ENCODE measurements around the gene USP36.
"Not testable (repeated sequence)": the region's sequence is repeated elsewhere in the genome, so short reads cannot be mapped to it uniquely, and the experiment has no call there.

Gene USP36

GRCh38 chr17:78882540-78883088 is 42.0 kb upstream of the USP36 start:
- Histone ChIP-seq H3K4me3 (ENCODE audit: low read depth in 1 of 2, low read length in 2 of 2) (peak overlapping the region in 1 of 2 donors; percentile 52), H3K9me3 (ENCODE audit: control insufficient read depth in 1 of 2, low read length in 2 of 2) (no peaks in the 10 kb centered on the region), H3K27ac (ENCODE audit: low read length) (peak overlapping the region; percentile 80), H3K27me3 (ENCODE audit: low read depth, low read length) (no peaks in the 10 kb centered on the region), H3K4me1 (ENCODE audit: control insufficient read depth in 1 of 2, insufficient read depth in 2 of 2, low read length in 2 of 2) (peaks cover 15 to 80% of the 10 kb centered on the region in 2 donors), H3K36me3 (ENCODE audit: control insufficient read depth in 1 of 2, insufficient read depth in 2 of 2, low read length in 2 of 2) (peaks cover 0 to 3% of the 10 kb centered on the region in 2 donors)

- peaks cover 18 to 76% of the 10 kb centered on the region in 2 donors for H3K4me1 ChIP-seq (ENCODE audit: control insufficient read depth in 1 of 2, insufficient read depth in 2 of 2, low read length in 2 of 2)
- H3K27ac ChIP-seq (ENCODE audit: low read length), result peak overlapping the region; percentile 83
- peak overlapping the region; percentile 30 to 37 for H3K4me3 ChIP-seq (ENCODE audit: low read depth in 1 of 2, low read length in 2 of 2)
These were observed 39.1 kb upstream of the USP36 start for GRCh38 chr17:78879635-78880186.

GRCh38 chr17:78878871-78879527 is 38.4 kb upstream of the USP36 start:
- H3K36me3 ChIP-seq (ENCODE audit: control insufficient read depth in 1 of 2, insufficient read depth in 2 of 2, low read length in 2 of 2), result peaks cover 0 to 3% of the 10 kb centered on the region in 2 donors
- no peaks in the 10 kb centered on the region for H3K9me3 ChIP-seq (ENCODE audit: control insufficient read depth in 1 of 2, low read length in 2 of 2)
- no peaks in the 10 kb centered on the region for H3K27me3 ChIP-seq (ENCODE audit: low read depth, low read length)
- peaks cover 11 to 75% of the 10 kb centered on the region in 2 donors for H3K4me1 ChIP-seq (ENCODE audit: control insufficient read depth in 1 of 2, insufficient read depth in 2 of 2, low read length in 2 of 2)
- peak overlapping the region in 1 of 2 donors; percentile 30 for H3K4me3 ChIP-seq (ENCODE audit: low read depth in 1 of 2, low read length in 2 of 2)
- H3K27ac ChIP-seq (ENCODE audit: low read length), result peak overlapping the region; percentile 83

More at GRCh38 chr17:78879635-78880186, 39.1 kb upstream of the USP36 start:
- Histone ChIP-seq H3K36me3 (ENCODE audit: control insufficient read depth in 1 of 2, insufficient read depth in 2 of 2, low read length in 2 of 2) (peaks cover 0 to 3% of the 10 kb centered on the region in 2 donors), H3K27me3 (ENCODE audit: low read depth, low read length) (no peaks in the 10 kb centered on the region), H3K9me3 (ENCODE audit: control insufficient read depth in 1 of 2, low read length in 2 of 2) (no peaks in the 10 kb centered on the region)

- H3K9me3 ChIP-seq (ENCODE audit: control insufficient read depth in 1 of 2, low read length in 2 of 2), result no peaks in the 10 kb centered on the region
- no peak overlapping the region for H3K27ac ChIP-seq (ENCODE audit: low read length)
- peaks cover 3% of the 10 kb centered on the region in 2 donors for H3K36me3 ChIP-seq (ENCODE audit: control insufficient read depth in 1 of 2, insufficient read depth in 2 of 2, low read length in 2 of 2)
- H3K4me1 ChIP-seq (ENCODE audit: control insufficient read depth in 1 of 2, insufficient read depth in 2 of 2, low read length in 2 of 2), result peaks cover 11 to 75% of the 10 kb centered on the region in 2 donors
- H3K27me3 ChIP-seq (ENCODE audit: low read depth, low read length), result no peaks in the 10 kb centered on the region
- no peak overlapping the region for H3K4me3 ChIP-seq (ENCODE audit: low read depth in 1 of 2, low read length in 2 of 2)
These were observed 37.6 kb upstream of the USP36 start for GRCh38 chr17:78878261-78878660.

- H3K27ac ChIP-seq (ENCODE audit: low read length), result not testable (repeated sequence)
- peaks cover 11 to 62% of the 10 kb centered on the region in 2 donors for H3K4me1 ChIP-seq (ENCODE audit: control insufficient read depth in 1 of 2, insufficient read depth in 2 of 2, low read length in 2 of 2)
These were observed 36.4 kb upstream of the USP36 start for GRCh38 chr17:78876954-78877517.

GRCh38 chr17:78876094-78876597 is 35.5 kb upstream of the USP36 start:
- Histone ChIP-seq H3K4me1 (ENCODE audit: control insufficient read depth in 1 of 2, insufficient read depth in 2 of 2, low read length in 2 of 2) (peaks cover 11 to 55% of the 10 kb centered on the region in 2 donors), H3K27ac (ENCODE audit: low read length) (peak overlapping the region; percentile 23)

More at GRCh38 chr17:78876954-78877517, 36.4 kb upstream of the USP36 start:
- not testable (repeated sequence) for H3K9me3 ChIP-seq (ENCODE audit: control insufficient read depth in 1 of 2, low read length in 2 of 2); H3K4me3 ChIP-seq (ENCODE audit: low read depth in 1 of 2, low read length in 2 of 2); H3K27me3 ChIP-seq (ENCODE audit: low read depth, low read length)
- H3K36me3 ChIP-seq (ENCODE audit: control insufficient read depth in 1 of 2, insufficient read depth in 2 of 2, low read length in 2 of 2), result peaks cover 8 to 16% of the 10 kb centered on the region in 2 donors

GRCh38 chr17:78875363-78876093 is 34.9 kb upstream of the USP36 start:
- H3K27ac ChIP-seq (ENCODE audit: low read length), result peak overlapping the region; percentile 23
- H3K4me1 ChIP-seq (ENCODE audit: control insufficient read depth in 1 of 2, insufficient read depth in 2 of 2, low read length in 2 of 2), result peaks cover 11 to 49% of the 10 kb centered on the region in 2 donors

More at GRCh38 chr17:78876094-78876597, 35.5 kb upstream of the USP36 start:
- H3K27me3 ChIP-seq (ENCODE audit: low read depth, low read length), result no peaks in the 10 kb centered on the region
- no peaks in the 10 kb centered on the region for H3K9me3 ChIP-seq (ENCODE audit: control insufficient read depth in 1 of 2, low read length in 2 of 2)
- H3K4me3 ChIP-seq (ENCODE audit: low read depth in 1 of 2, low read length in 2 of 2), result no peak overlapping the region
- peaks cover 11 to 17% of the 10 kb centered on the region in 2 donors for H3K36me3 ChIP-seq (ENCODE audit: control insufficient read depth in 1 of 2, insufficient read depth in 2 of 2, low read length in 2 of 2)

GRCh38 chr17:78873519-78874340 is 33.1 kb upstream of the USP36 start:
- no peak overlapping the region for H3K4me3 ChIP-seq (ENCODE audit: low read depth in 1 of 2, low read length in 2 of 2)
- H3K27ac ChIP-seq (ENCODE audit: low read length), result peak overlapping the region; percentile 23
- peaks cover 19 to 39% of the 10 kb centered on the region in 2 donors for H3K36me3 ChIP-seq (ENCODE audit: control insufficient read depth in 1 of 2, insufficient read depth in 2 of 2, low read length in 2 of 2)
- H3K27me3 ChIP-seq (ENCODE audit: low read depth, low read length), result no peaks in the 10 kb centered on the region
- no peaks in the 10 kb centered on the region for H3K9me3 ChIP-seq (ENCODE audit: control insufficient read depth in 1 of 2, low read length in 2 of 2)
- peaks cover 4 to 31% of the 10 kb centered on the region in 2 donors for H3K4me1 ChIP-seq (ENCODE audit: control insufficient read depth in 1 of 2, insufficient read depth in 2 of 2, low read length in 2 of 2)

More at GRCh38 chr17:78875363-78876093, 34.9 kb upstream of the USP36 start:
- H3K36me3 ChIP-seq (ENCODE audit: control insufficient read depth in 1 of 2, insufficient read depth in 2 of 2, low read length in 2 of 2), result peaks cover 17 to 23% of the 10 kb centered on the region in 2 donors
- H3K9me3 ChIP-seq (ENCODE audit: control insufficient read depth in 1 of 2, low read length in 2 of 2), result no peaks in the 10 kb centered on the region
- H3K4me3 ChIP-seq (ENCODE audit: low read depth in 1 of 2, low read length in 2 of 2), result no peak overlapping the region
- H3K27me3 ChIP-seq (ENCODE audit: low read depth, low read length), result no peaks in the 10 kb centered on the region

GRCh38 chr17:78872486-78872885 is 31.9 kb upstream of the USP36 start:
- Histone ChIP-seq H3K4me1 (ENCODE audit: control insufficient read depth in 1 of 2, insufficient read depth in 2 of 2, low read length in 2 of 2) (peaks cover 4 to 27% of the 10 kb centered on the region in 2 donors), H3K27me3 (ENCODE audit: low read depth, low read length) (no peaks in the 10 kb centered on the region), H3K27ac (ENCODE audit: low read length) (no peak overlapping the region), H3K36me3 (ENCODE audit: control insufficient read depth in 1 of 2, insufficient read depth in 2 of 2, low read length in 2 of 2) (peaks cover 16 to 41% of the 10 kb centered on the region in 2 donors), H3K4me3 (ENCODE audit: low read depth in 1 of 2, low read length in 2 of 2) (no peak overlapping the region), H3K9me3 (ENCODE audit: control insufficient read depth in 1 of 2, low read length in 2 of 2) (no peaks in the 10 kb centered on the region)

- H3K36me3 ChIP-seq (ENCODE audit: control insufficient read depth in 1 of 2, insufficient read depth in 2 of 2, low read length in 2 of 2), result peaks cover 16 to 41% of the 10 kb centered on the region in 2 donors
- H3K27me3 ChIP-seq (ENCODE audit: low read depth, low read length), result no peaks in the 10 kb centered on the region
- no peaks in the 10 kb centered on the region for H3K9me3 ChIP-seq (ENCODE audit: control insufficient read depth in 1 of 2, low read length in 2 of 2)
- H3K27ac ChIP-seq (ENCODE audit: low read length), result no peak overlapping the region
- H3K4me1 ChIP-seq (ENCODE audit: control insufficient read depth in 1 of 2, insufficient read depth in 2 of 2, low read length in 2 of 2), result peaks cover 8 to 36% of the 10 kb centered on the region in 2 donors
- H3K4me3 ChIP-seq (ENCODE audit: low read depth in 1 of 2, low read length in 2 of 2), result no peak overlapping the region
These were observed 30.0 kb upstream of the USP36 start for GRCh38 chr17:78870621-78871020.

Data from muscle layer of duodenum (tissue), 2 donors.